K562 (cell line): ENCODE results near the gene MTERF2. TPM values are rescaled to one million over a fixed set of nuclear protein-coding genes. Genes with fewer than 3 reads are reported as not detected.

ENCODE experiments used
- BRD4 ChIP-seq: fragments of 200-600 bp; sonication (generic); IDR thresholded peaks from 2 replicates; pipeline ENCODE4 v1.6.1; 2017; ENCODE audit warnings: inconsistent platforms
- ESRRB ChIP-seq: fragments of 250-450 bp; sonication (Bioruptor Pico); IDR thresholded peaks from 2 replicates; pipeline ENCODE4 v1.5.0; 2020; ENCODE audit warnings: mild to moderate bottlenecking, moderate library complexity, borderline replicate concordance
- FUS ChIP-seq: fragments of 200-400 bp; formaldehyde crosslinking; optimal IDR thresholded peaks from 2 replicates; pipeline ENCODE3; 2017; ENCODE audit warnings: low read depth, low read length
- HDAC3 ChIP-seq: fragments of 450-650 bp; IDR thresholded peaks from 2 replicates; pipeline ENCODE4 v1.6.1; 2018; ENCODE audit warnings: borderline replicate concordance, mild to moderate bottlenecking, moderate library complexity; ENCODE audit not compliant: partially characterized antibody
- HMBOX1 ChIP-seq: sonication (generic); IDR thresholded peaks from 2 replicates; pipeline ENCODE4 v1.6.1; 2016
- HMGN3 ChIP-seq: IDR thresholded peaks from 2 replicates; pipeline ENCODE4 v1.6.1; 2011; ENCODE audit warnings: borderline replicate concordance, low read depth, mild to moderate bottlenecking, mixed read lengths, low read length; ENCODE audit not compliant: insufficient read length; ENCODE audit errors: extremely low read depth
- HSF4 ChIP-seq: fragments of 250-450 bp; sonication (Bioruptor Pico); IDR thresholded peaks from 2 replicates; pipeline ENCODE4 v2.1.2; 2022; ENCODE audit warnings: mild to moderate bottlenecking, moderate library complexity, borderline replicate concordance
- MTA1 ChIP-seq: fragments of 450-650 bp; IDR thresholded peaks from 2 replicates; pipeline ENCODE4 v1.6.1; 2017; ENCODE audit warnings: borderline replicate concordance
- NFYB ChIP-seq: IDR thresholded peaks from 2 replicates; pipeline ENCODE4 v1.6.1; 2011; ENCODE audit warnings: mild to moderate bottlenecking, moderate library complexity; ENCODE audit not compliant: insufficient read length; ENCODE audit errors: extremely low read depth
- PTRF ChIP-seq: fragments of 450-650 bp; IDR thresholded peaks from 2 replicates; pipeline ENCODE4 v1.6.1; 2016; ENCODE audit warnings: mild to moderate bottlenecking, missing genetic modification characterization, missing compliant biosample characterization
- RHOXF2B ChIP-seq: fragments of 250-450 bp; sonication (Bioruptor Pico); conservative IDR thresholded peaks from 2 replicates; pipeline ENCODE4 v1.5.1; 2021
- RREB1 ChIP-seq: fragments of 250-450 bp; sonication (Bioruptor Pico); IDR thresholded peaks from 2 replicates; pipeline ENCODE4 v1.4.0; 2020
- SMAD3 ChIP-seq: fragments of 450-650 bp; formaldehyde crosslinking; conservative IDR thresholded peaks from 2 replicates; pipeline ENCODE4 v1.4.0; 2020; ENCODE audit warnings: mild to moderate bottlenecking
- THRAP3 ChIP-seq: fragments of 450-650 bp; IDR thresholded peaks from 2 replicates; pipeline ENCODE4 v1.6.1; 2016; ENCODE audit warnings: mild to moderate bottlenecking, inconsistent platforms, borderline replicate concordance
- ZC3H4 ChIP-seq: sonication (generic); formaldehyde crosslinking; IDR thresholded peaks from 2 replicates; pipeline ENCODE4 v1.9.0; 2021; ENCODE audit warnings: missing genetic modification reagents, borderline replicate concordance
- ZNF212 ChIP-seq: fragments of 450-650 bp; formaldehyde crosslinking; IDR thresholded peaks from 2 replicates; pipeline ENCODE4 v1.4.0; 2020; ENCODE audit warnings: mild to moderate bottlenecking
- ZNF354B ChIP-seq: fragments of 250-450 bp; sonication (Bioruptor Pico); IDR thresholded peaks from 2 replicates; pipeline ENCODE4 v1.4.0; 2020
- ZNF512 ChIP-seq: IDR thresholded peaks from 2 replicates; pipeline ENCODE4 v1.6.1; 2016; ENCODE audit warnings: missing genetic modification characterization, missing compliant biosample characterization
- polyA plus RNA-seq, 8 experiments: library from polyadenylated mRNA; depleted of rRNA in 4 of 8; stranded (reverse) in 5 of 8; unstranded in 3 of 8; fragments of >200 nt; fragmentation: Nextera tagmentation in 2 of 8; fragmentation: Illumina TruSeq in 1 of 8; extraction: Ambion mirVana in 2 of 8; extraction: Trizol in 1 of 8; gene quantifications; 2 replicates each; pipeline versions ENCODE4 v1.2.1 to v1.2.3, GENCODE V29; 2011 to 2014; ENCODE audit warnings: inconsistent platforms in 1 of 8, missing spikeins in 1 of 8
- total RNA-seq, 7 experiments: library from RNA; depleted of rRNA in 6 of 7; stranded (reverse); fragments of >200 nt in 6 of 7; fragmentation: Illumina TruSeq in 2 of 7; extraction: Trizol in 2 of 7; gene quantifications; 2 replicates each; pipeline versions ENCODE4 v1.2.1 to v1.2.3, GENCODE V29; 2011 to 2021; ENCODE audit warnings: low replicate concordance in 1 of 7

The MTERF2 gene
- total and polyA plus RNA-seq, 9 of the 15 experiments (the other 6 are each of a cell fraction or from before 2014, with no cell fraction given) = 10.0 to 63.2 (median 33.2) TPM

- TF ChIP-seq ZNF512 (tag) (no peak), BRD4 (no peak), ZC3H4 (CRISPR knock-in tag) (no peak), MTA1 (no peak; the same call in 1 of the 2 replicates), PTRF (no peak), HMBOX1 (peak; percentile 84), HMGN3 (no peak), HSF4 (no peak), SMAD3 (CRISPR knock-in tag) (no peak), ESRRB (CRISPR knock-in tag) (no peak), RHOXF2B (CRISPR knock-in tag) (no peak), ZNF354B (CRISPR knock-in tag) (no peak), HDAC3 (no peak), FUS (no peak), ZNF212 (CRISPR knock-in tag) (no peak), RREB1 (CRISPR knock-in tag) (no peak), THRAP3 (no peak), NFYB (no peak)
These were observed 45.3 kb downstream of the MTERF2 start (continued) for GRCh38 chr12:106941481-106942156.
